ENCODE results near the gene SCN1B.

The SCN1B gene

DNA sequence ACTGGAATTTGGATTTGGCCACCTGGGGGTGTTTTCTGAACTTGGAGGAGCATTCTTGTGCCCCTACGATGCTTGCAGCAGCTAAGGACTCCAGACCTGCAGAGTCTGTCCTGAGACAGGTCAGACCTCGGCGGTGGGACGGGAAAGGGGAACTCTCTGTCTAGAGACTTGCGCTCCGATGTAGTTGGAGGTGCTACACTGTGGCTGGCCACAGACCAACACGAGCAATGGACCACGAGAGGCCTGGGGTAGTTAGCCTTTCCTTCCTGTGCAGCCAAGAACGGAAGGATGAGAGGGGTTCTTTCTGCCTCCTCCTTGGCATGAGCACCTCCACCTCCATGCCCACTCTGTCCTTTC, 36.0 kb upstream of the SCN1B start:
- H3K9me3 ChIP-seq (ENCODE audit: insufficient read depth, low read length, severe bottlenecking), result no peaks in the 10 kb centered on the region
- no peak for DNase-seq
- no peak for ATAC-seq (ENCODE audit: insufficient read depth, low read depth)
- no peak overlapping the region for H3K9ac ChIP-seq (ENCODE audit: low read depth, low read length)
- H3K27ac ChIP-seq (ENCODE audit: low read length), result no peak overlapping the region
- no peak overlapping the region for H2AFZ ChIP-seq (ENCODE audit: low read depth, low read length)
- H4K20me1 ChIP-seq (ENCODE audit: insufficient read depth, low read length), result no peaks in the 10 kb centered on the region
- no peak overlapping the region for H3K4me3 ChIP-seq (ENCODE audit: low read depth in 1 of 2, low read length in 2 of 2)
- H3K27me3 ChIP-seq (ENCODE audit: insufficient read depth, low read length, poor library complexity), result no peaks in the 10 kb centered on the region
- TF ChIP-seq, protein P1, sequence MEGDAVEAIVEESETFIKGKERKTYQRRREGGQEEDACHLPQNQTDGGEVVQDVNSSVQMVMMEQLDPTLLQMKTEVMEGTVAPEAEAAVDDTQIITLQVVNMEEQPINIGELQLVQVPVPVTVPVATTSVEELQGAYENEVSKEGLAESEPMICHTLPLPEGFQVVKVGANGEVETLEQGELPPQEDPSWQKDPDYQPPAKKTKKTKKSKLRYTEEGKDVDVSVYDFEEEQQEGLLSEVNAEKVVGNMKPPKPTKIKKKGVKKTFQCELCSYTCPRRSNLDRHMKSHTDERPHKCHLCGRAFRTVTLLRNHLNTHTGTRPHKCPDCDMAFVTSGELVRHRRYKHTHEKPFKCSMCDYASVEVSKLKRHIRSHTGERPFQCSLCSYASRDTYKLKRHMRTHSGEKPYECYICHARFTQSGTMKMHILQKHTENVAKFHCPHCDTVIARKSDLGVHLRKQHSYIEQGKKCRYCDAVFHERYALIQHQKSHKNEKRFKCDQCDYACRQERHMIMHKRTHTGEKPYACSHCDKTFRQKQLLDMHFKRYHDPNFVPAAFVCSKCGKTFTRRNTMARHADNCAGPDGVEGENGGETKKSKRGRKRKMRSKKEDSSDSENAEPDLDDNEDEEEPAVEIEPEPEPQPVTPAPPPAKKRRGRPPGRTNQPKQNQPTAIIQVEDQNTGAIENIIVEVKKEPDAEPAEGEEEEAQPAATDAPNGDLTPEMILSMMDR (IDR thresholded peaks at IDR 0.05; ENCODE audit: borderline replicate concordance, extremely low read depth, low read length, poor library complexity, severe bottlenecking), result no peak
- H3K79me2 ChIP-seq (ENCODE audit: insufficient read depth, low read length), result no peaks in the 10 kb centered on the region
- H3K4me2 ChIP-seq (ENCODE audit: insufficient read depth, low read length), result no peak overlapping the region
- H3K36me3 ChIP-seq (ENCODE audit: insufficient read depth, low read length), result no peaks in the 10 kb centered on the region
- H3K4me1 ChIP-seq (ENCODE audit: insufficient read depth, low read length), result peaks cover 36% of the 10 kb centered on the region

DNA sequence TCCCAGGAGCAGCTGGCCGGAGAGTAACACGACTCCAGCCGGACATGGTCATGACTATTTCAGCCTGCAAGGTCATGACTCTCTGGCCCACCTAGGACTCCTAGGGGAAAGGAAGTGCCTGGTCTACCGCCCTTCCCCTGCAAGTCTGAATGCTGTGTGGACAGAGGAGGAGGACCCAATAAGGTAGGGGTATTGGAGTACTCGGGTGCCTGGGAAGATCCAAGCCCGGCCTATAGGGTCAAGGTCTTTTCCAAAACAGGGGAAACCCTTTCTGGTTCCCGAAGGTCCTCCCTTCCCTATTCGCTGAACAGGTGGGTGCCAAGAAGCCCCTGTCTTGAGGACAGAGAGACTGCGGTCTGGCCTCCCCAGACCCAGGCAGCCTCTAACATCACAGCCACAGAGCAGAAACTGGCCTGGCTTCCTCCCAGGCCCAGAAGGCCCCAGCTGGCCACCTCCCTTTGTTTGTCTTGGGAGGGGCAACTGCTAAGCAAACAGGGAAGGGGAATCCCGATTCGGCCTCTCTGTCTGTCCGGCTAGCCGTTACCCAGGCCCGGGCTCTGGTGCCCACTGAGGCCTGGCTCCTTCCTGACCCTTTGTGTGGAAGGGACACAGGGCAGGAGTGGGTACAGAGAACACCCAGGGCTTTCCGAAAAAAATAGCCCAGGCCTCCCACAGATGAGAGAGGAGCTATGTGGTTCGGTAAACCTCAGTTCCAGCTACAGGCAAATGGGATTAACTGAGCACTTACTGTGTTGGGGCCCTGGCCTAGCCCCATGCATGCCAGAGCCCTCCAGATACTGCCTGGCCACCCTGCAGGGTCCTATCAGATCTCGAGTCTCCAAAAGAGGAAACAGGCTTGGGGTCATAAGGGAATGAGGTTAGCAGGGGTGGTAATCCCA, 35.4 kb upstream of the SCN1B start:
- TF ChIP-seq, protein P1 (IDR thresholded peaks at IDR 0.05; ENCODE audit: borderline replicate concordance, extremely low read depth, low read length, poor library complexity, severe bottlenecking), result no peak
- no peak for TF ChIP-seq EZH2 (IDR thresholded peaks at IDR 0.05; ENCODE audit: borderline replicate concordance, low read depth, low read length, severe bottlenecking)
- no peak overlapping the region for H3K27ac ChIP-seq (ENCODE audit: low read length)
- no peaks in the 10 kb centered on the region for H3K36me3 ChIP-seq (ENCODE audit: insufficient read depth, low read length)
- H3K9me3 ChIP-seq (ENCODE audit: insufficient read depth, low read length, severe bottlenecking), result no peaks in the 10 kb centered on the region
- ATAC-seq (ENCODE audit: insufficient read depth, low read depth) (no peak), DNase-seq (no peak)
- no peak overlapping the region for H3K4me2 ChIP-seq (ENCODE audit: insufficient read depth, low read length)
- no peak overlapping the region for H2AFZ ChIP-seq (ENCODE audit: low read depth, low read length)
- peaks cover 43% of the 10 kb centered on the region for H3K4me1 ChIP-seq (ENCODE audit: insufficient read depth, low read length)
- H3K4me3 ChIP-seq (ENCODE audit: low read depth in 1 of 2, low read length in 2 of 2), result no peak overlapping the region
- no peaks in the 10 kb centered on the region for H4K20me1 ChIP-seq (ENCODE audit: insufficient read depth, low read length)
- H3K27me3 ChIP-seq (ENCODE audit: insufficient read depth, low read length, poor library complexity), result no peaks in the 10 kb centered on the region
- H3K9ac ChIP-seq (ENCODE audit: low read depth, low read length), result no peak overlapping the region
- H3K79me2 ChIP-seq (ENCODE audit: insufficient read depth, low read length), result peaks cover 6% of the 10 kb centered on the region

DNA sequence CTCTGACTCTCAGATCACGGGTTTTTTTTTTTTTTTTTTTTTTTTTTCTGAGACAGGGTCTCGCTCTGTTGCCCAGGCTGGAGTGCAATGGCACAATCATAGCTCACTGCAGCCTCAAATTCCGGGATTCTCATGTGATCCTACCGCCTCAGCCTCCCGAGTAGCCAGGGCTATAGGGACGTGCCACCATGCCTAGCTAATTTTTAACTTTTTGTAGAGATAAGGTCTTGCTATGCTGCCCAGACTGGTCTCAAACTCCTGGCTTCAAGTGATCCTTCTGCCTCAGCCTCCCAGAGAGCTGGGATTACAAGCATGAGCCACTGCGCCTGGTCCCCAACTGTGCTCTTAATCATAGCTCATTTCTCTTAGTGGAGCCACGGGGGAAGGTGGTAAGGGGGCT, 34.7 kb upstream of the SCN1B start:
- H3K27ac ChIP-seq (ENCODE audit: low read length), result no peak overlapping the region
- no peaks in the 10 kb centered on the region; the same call in 1 of the 2 replicates for H3K36me3 ChIP-seq (ENCODE audit: insufficient read depth, low read length)
- H3K9me3 ChIP-seq (ENCODE audit: insufficient read depth, low read length, severe bottlenecking), result no peaks in the 10 kb centered on the region
- no peak overlapping the region for H3K9ac ChIP-seq (ENCODE audit: low read depth, low read length)
- H3K4me3 ChIP-seq (ENCODE audit: low read depth in 1 of 2, low read length in 2 of 2), result no peak overlapping the region
- TF ChIP-seq, protein P1 (IDR thresholded peaks at IDR 0.05; ENCODE audit: borderline replicate concordance, extremely low read depth, low read length, poor library complexity, severe bottlenecking), result no peak
- no peak for TF ChIP-seq EZH2 (IDR thresholded peaks at IDR 0.05; ENCODE audit: borderline replicate concordance, low read depth, low read length, severe bottlenecking)
- ATAC-seq (ENCODE audit: insufficient read depth, low read depth), result no peak
- H3K79me2 ChIP-seq (ENCODE audit: insufficient read depth, low read length), result peaks cover 11% of the 10 kb centered on the region
- peaks cover 44% of the 10 kb centered on the region for H3K4me1 ChIP-seq (ENCODE audit: insufficient read depth, low read length)
- no peak overlapping the region for H2AFZ ChIP-seq (ENCODE audit: low read depth, low read length)
- no peak overlapping the region for H3K4me2 ChIP-seq (ENCODE audit: insufficient read depth, low read length)
- DNase-seq, result no peak
- no peaks in the 10 kb centered on the region for H3K27me3 ChIP-seq (ENCODE audit: insufficient read depth, low read length, poor library complexity)
- no peaks in the 10 kb centered on the region for H4K20me1 ChIP-seq (ENCODE audit: insufficient read depth, low read length)

Measured in DND-41 (cell line).